ENCODE data around the gene RALGAPA2. TPM values are rescaled to one million over a fixed set of nuclear protein-coding genes. Genes with fewer than 3 reads are reported as not detected.

Gene RALGAPA2
- total RNA-seq, 2 experiments from 2014 or later = 21.2 to 21.9 TPM

DNA sequence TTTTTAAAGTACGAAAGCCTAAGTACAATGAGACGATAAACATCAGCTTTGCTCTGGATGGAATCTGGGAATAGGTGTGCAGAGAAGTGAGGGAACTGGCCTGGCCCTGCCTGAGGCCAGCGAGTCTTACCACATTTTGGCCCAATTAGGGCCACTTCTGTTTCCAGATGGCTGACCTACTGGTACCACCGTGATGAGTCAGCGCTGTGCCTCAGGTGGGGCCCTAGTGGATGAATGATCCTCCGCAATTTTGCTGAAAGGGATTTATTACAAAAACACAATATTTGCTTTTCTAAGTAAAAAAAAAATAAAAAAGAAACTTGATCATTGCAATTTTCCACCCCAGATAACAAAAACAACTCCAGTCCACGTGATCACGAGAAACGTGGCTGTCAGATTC is 322.1 kb downstream of the RALGAPA2 start:
- Histone ChIP-seq H3K9me3 (ENCODE audit: control insufficient read depth in 1 of 2, insufficient read depth in 1 of 2, low read length in 2 of 2) (no peaks in the 10 kb centered on the region), H3K27ac (ENCODE audit: low read depth in 1 of 2, low read length in 2 of 2) (no peak overlapping the region), H3K36me3 (ENCODE audit: insufficient read depth, low read length) (peaks cover 3% of the 10 kb centered on the region), H3K27me3 (ENCODE audit: control insufficient read depth in 1 of 2, insufficient read depth in 2 of 2, low read length in 2 of 2) (no peaks in the 10 kb centered on the region), H3K4me1 (ENCODE audit: insufficient read depth, low read length) (no peaks in the 10 kb centered on the region), H3K4me3 (ENCODE audit: low read length) (no peak overlapping the region)
- intact Hi-C loops (cut with DNase I, micrococcal nuclease) = no loop called here
- no peaks in the 10 kb centered on the region for H3K4me1 Mint-ChIP-seq (ENCODE audit: low read depth)
- POLR2A ChIA-PET = no interaction called here
- CTCF ChIA-PET = no interaction called here
- no peak overlapping the region for H3K4me3 Mint-ChIP-seq
- H3K27ac Mint-ChIP-seq = no peak overlapping the region
- TF ChIP-seq, protein P1, sequence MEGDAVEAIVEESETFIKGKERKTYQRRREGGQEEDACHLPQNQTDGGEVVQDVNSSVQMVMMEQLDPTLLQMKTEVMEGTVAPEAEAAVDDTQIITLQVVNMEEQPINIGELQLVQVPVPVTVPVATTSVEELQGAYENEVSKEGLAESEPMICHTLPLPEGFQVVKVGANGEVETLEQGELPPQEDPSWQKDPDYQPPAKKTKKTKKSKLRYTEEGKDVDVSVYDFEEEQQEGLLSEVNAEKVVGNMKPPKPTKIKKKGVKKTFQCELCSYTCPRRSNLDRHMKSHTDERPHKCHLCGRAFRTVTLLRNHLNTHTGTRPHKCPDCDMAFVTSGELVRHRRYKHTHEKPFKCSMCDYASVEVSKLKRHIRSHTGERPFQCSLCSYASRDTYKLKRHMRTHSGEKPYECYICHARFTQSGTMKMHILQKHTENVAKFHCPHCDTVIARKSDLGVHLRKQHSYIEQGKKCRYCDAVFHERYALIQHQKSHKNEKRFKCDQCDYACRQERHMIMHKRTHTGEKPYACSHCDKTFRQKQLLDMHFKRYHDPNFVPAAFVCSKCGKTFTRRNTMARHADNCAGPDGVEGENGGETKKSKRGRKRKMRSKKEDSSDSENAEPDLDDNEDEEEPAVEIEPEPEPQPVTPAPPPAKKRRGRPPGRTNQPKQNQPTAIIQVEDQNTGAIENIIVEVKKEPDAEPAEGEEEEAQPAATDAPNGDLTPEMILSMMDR (IDR thresholded peaks at IDR 0.05) = no peak
- no peaks in the 10 kb centered on the region for H3K9me3 Mint-ChIP-seq
- no peaks in the 10 kb centered on the region for H3K27me3 Mint-ChIP-seq
- H3K36me3 Mint-ChIP-seq (ENCODE audit: low read depth) = peaks cover 41% of the 10 kb centered on the region
- ATAC-seq (ENCODE audit: poor library complexity) (no peak), DNase-seq (no peak)

DNA sequence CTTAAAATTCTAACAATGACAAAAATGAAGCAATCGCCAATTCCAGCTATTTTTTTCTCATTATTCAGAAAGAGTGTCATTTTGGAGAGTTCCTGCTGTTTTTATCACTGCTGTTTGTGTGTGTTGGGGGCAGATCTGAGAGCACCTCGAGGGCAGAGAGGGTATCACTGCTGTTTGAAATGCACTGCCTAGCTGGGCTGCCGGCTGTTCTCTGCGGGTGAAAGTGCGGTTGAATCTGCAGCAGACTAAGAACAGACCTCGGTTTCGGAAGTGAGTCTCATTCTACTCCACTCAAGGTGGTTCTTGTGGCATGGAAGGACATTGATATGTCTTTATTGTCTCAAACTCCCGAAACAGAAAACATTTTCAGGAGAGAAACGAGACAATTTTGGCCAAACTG is 326.3 kb downstream of the RALGAPA2 start:
- intact Hi-C loops (cut with DNase I, micrococcal nuclease) = no loop called here
- H3K4me1 ChIP-seq (ENCODE audit: insufficient read depth, low read length) = no peaks in the 10 kb centered on the region
- no peak for DNase-seq
- no peaks in the 10 kb centered on the region for H3K27me3 ChIP-seq (ENCODE audit: control insufficient read depth in 1 of 2, insufficient read depth in 2 of 2, low read length in 2 of 2)
- Mint-ChIP-seq H3K4me1 (ENCODE audit: low read depth) (no peaks in the 10 kb centered on the region), H3K9me3 (no peaks in the 10 kb centered on the region), H3K27ac (no peak overlapping the region), H3K27me3 (no peaks in the 10 kb centered on the region), H3K36me3 (ENCODE audit: low read depth) (peaks cover 14% of the 10 kb centered on the region), H3K4me3 (no peak overlapping the region)
- H3K9me3 ChIP-seq (ENCODE audit: control insufficient read depth in 1 of 2, insufficient read depth in 1 of 2, low read length in 2 of 2) = peaks cover 0 to 3% of the 10 kb centered on the region in 2 experiments
- H3K27ac ChIP-seq (ENCODE audit: low read depth in 1 of 2, low read length in 2 of 2) = no peak overlapping the region
- ATAC-seq (ENCODE audit: poor library complexity) = no peak
- TF ChIP-seq, protein P1 (IDR thresholded peaks at IDR 0.05) = no peak
- ChIA-PET CTCF (no interaction called here), POLR2A (no interaction called here)
- H3K4me3 ChIP-seq (ENCODE audit: low read length) = no peak overlapping the region
- H3K36me3 ChIP-seq (ENCODE audit: insufficient read depth, low read length) = no peaks in the 10 kb centered on the region

DNA sequence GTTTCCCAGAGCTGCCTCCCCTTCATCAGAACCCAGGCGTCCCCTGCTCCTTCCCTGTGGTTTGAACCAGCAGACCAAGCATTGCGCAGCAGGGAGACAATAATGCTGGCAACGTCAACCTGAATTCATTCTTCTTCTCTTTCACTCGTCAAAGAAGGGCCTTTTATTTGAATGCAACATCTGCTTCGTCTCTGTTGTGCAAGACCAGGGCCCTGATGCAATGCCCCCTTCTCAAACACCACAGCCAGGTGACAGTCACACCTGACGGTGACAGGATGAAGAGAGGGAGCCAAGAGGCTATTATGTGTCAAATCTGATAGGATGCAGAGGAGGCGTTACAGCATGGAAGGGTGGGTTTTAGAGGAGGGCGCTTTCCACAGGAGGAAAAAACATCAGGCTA is 336.6 kb downstream of the RALGAPA2 start:
- Histone ChIP-seq H3K27ac (ENCODE audit: low read depth in 1 of 2, low read length in 2 of 2) (no peak overlapping the region), H3K27me3 (ENCODE audit: control insufficient read depth in 1 of 2, insufficient read depth in 2 of 2, low read length in 2 of 2) (peaks cover 19 to 39% of the 10 kb centered on the region in 2 experiments), H3K4me1 (ENCODE audit: insufficient read depth, low read length) (no peaks in the 10 kb centered on the region), H3K9me3 (ENCODE audit: control insufficient read depth in 1 of 2, insufficient read depth in 1 of 2, low read length in 2 of 2) (peaks cover 0 to 4% of the 10 kb centered on the region in 2 experiments), H3K4me3 (ENCODE audit: low read length) (no peak overlapping the region), H3K36me3 (ENCODE audit: insufficient read depth, low read length) (no peaks in the 10 kb centered on the region)
- no peaks in the 10 kb centered on the region for H3K36me3 Mint-ChIP-seq (ENCODE audit: low read depth)
- TF ChIP-seq, protein P1 (IDR thresholded peaks at IDR 0.05) = no peak
- no peak overlapping the region for H3K4me3 Mint-ChIP-seq
- no peaks in the 10 kb centered on the region for H3K9me3 Mint-ChIP-seq
- no peak overlapping the region for H3K27ac Mint-ChIP-seq
- ATAC-seq (ENCODE audit: poor library complexity) = no peak
- no peaks in the 10 kb centered on the region for H3K4me1 Mint-ChIP-seq (ENCODE audit: low read depth)
- DNase-seq = no peak
- POLR2A ChIA-PET = no interaction called here
- CTCF ChIA-PET = no interaction called here
- intact Hi-C loops (cut with DNase I, micrococcal nuclease) = no loop called here
- peaks cover 62% of the 10 kb centered on the region for H3K27me3 Mint-ChIP-seq

Measured in CD4-positive, alpha-beta T cell (primary cell).